GM19193 (cell line): Measurements from ENCODE around the gene NSUN7.

Experiments used
- POLR2A ChIP-seq: IDR thresholded peaks from 4 replicates; pipeline ENCODE4 v1.6.1; 2011; ENCODE audit not compliant: insufficient read depth, insufficient read length; ENCODE audit errors: extremely low read depth

NSUN7 gene

GRCh38 chr4:40829586-40829985 lies 79.8 kb downstream of the NSUN7 start:
- no peak for TF ChIP-seq POLR2A

- TF ChIP-seq POLR2A, result no peak
These were observed 81.6 kb downstream of the NSUN7 start for GRCh38 chr4:40831146-40831907.

- no peak for TF ChIP-seq POLR2A
These were observed 82.4 kb downstream of the NSUN7 start for GRCh38 chr4:40832175-40832574.

GRCh38 chr4:40833212-40833611 lies 83.5 kb downstream of the NSUN7 start:
- no peak for TF ChIP-seq POLR2A

GRCh38 chr4:40837094-40837870 lies 87.5 kb downstream of the NSUN7 start:
- TF ChIP-seq POLR2A, result no peak

- no peak for TF ChIP-seq POLR2A
These were observed 89.0 kb downstream of the NSUN7 start for GRCh38 chr4:40838742-40839141.

GRCh38 chr4:40840255-40840984 lies 90.7 kb downstream of the NSUN7 start:
- TF ChIP-seq POLR2A, result no peak

GRCh38 chr4:40840985-40841571 lies 91.3 kb downstream of the NSUN7 start:
- no peak for TF ChIP-seq POLR2A

GRCh38 chr4:40842318-40842717 lies 92.6 kb downstream of the NSUN7 start:
- no peak for TF ChIP-seq POLR2A

- TF ChIP-seq POLR2A, result no peak
These were observed 93.1 kb downstream of the NSUN7 start for GRCh38 chr4:40842725-40843423.

GRCh38 chr4:40843696-40844095 lies 93.9 kb downstream of the NSUN7 start:
- no peak for TF ChIP-seq POLR2A

- TF ChIP-seq POLR2A, result no peak
These were observed 94.5 kb downstream of the NSUN7 start for GRCh38 chr4:40844261-40844660.

- TF ChIP-seq POLR2A, result no peak
These were observed 95.5 kb downstream of the NSUN7 start for GRCh38 chr4:40845154-40845835.

- TF ChIP-seq POLR2A, result no peak
These were observed 96.8 kb downstream of the NSUN7 start for GRCh38 chr4:40846532-40846931.
